Measurements from ENCODE around the gene ADAM10.

ADAM10 gene

GRCh38 chr15:58740436-58740835 is 9.1 kb downstream of the ADAM10 start:
- TF ChIP-seq, protein P1, sequence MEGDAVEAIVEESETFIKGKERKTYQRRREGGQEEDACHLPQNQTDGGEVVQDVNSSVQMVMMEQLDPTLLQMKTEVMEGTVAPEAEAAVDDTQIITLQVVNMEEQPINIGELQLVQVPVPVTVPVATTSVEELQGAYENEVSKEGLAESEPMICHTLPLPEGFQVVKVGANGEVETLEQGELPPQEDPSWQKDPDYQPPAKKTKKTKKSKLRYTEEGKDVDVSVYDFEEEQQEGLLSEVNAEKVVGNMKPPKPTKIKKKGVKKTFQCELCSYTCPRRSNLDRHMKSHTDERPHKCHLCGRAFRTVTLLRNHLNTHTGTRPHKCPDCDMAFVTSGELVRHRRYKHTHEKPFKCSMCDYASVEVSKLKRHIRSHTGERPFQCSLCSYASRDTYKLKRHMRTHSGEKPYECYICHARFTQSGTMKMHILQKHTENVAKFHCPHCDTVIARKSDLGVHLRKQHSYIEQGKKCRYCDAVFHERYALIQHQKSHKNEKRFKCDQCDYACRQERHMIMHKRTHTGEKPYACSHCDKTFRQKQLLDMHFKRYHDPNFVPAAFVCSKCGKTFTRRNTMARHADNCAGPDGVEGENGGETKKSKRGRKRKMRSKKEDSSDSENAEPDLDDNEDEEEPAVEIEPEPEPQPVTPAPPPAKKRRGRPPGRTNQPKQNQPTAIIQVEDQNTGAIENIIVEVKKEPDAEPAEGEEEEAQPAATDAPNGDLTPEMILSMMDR (IDR thresholded peaks at IDR 0.05), result no peak

DNA sequence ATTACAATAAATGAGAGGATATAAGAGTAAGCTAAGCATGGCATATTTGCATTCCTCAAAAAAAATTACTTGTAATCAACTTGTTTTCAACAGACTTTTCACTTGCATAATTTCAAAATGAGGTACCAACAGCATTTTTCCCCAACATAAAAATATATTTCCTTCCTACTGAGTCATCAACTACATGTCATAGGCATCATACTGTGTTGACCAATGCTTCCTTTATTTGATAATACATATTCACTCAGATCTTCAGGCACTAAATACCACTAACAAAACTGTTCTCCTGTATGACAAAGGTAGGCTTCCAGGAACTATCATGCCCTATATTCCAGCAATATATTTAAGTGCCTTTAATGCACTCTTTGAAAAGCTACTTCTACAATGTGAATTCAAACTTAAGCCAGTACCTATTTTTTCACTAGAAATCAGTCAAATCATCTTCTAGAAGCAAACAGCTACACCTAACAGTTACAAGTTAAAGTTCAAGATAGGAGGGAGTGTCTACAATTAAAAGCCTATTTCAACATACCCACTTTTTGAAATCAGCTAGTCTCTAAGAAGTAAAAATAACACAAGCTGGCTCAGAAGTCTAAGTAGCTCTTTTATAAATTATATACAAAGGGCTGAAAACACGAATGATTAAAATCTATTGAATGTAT is 11.3 kb downstream of the ADAM10 start:
- TF ChIP-seq, protein P1 (IDR thresholded peaks at IDR 0.05), result no peak

GRCh38 chr15:58737298-58737697 is 12.2 kb downstream of the ADAM10 start:
- TF ChIP-seq, protein P1 (IDR thresholded peaks at IDR 0.05), result no peak

DNA sequence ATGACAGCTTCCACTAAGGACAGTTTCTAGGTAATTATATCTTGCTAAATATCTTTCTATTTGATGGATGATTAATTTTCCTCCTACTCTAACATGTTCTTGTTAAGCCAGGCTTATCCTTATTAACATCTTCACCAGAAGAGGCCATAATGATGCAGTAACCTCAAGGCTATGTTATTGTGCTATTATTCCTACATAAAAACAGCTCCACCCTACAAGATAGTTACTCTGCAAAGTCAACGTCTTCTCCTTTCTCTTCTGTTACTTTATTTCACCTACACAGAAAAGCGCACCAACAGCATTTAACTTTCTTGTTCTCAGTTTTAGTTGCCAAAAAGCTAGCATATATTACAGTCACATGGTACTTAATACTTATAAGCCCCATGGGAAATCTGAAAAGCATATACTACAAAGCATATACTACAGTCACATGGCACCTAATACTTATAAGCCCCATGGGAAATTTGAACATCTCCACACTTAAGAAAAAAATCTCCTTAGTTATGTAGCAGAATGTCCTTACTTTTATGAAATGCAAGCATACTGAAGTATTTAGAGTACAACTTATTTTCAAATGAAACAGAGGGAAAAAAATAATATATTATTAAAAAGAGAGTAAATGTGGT is 13.4 kb downstream of the ADAM10 start:
- TF ChIP-seq, protein P1 (IDR thresholded peaks at IDR 0.05), result no peak

DNA sequence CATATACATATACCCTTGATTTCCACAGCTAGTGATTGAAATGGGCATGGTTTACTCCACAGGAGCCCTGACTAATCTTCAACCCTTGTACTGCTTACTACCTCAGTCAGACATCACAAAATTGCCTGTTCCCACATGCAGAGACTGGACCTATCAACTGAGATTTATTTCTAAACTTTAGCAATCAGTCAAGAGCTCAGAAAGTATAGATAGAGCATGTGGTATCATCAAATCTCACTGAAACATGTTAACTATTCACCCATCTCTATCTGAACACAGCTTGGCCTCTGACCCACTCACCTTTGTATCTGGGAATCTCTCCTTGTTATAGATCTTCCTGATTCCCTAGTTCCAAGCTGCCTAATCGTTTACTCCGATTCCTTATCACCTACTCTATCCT is 14.6 kb downstream of the ADAM10 start:
- TF ChIP-seq, protein P1 (IDR thresholded peaks at IDR 0.05), result no peak

GRCh38 chr15:58732625-58733363 is 16.7 kb downstream of the ADAM10 start:
- TF ChIP-seq, protein P1 (IDR thresholded peaks at IDR 0.05), result no peak

GRCh38 chr15:58731756-58732535 is 17.6 kb downstream of the ADAM10 start:
- TF ChIP-seq, protein P1 (IDR thresholded peaks at IDR 0.05), result no peak
